ENCODE data around the gene KRTAP5-7.

DNA sequence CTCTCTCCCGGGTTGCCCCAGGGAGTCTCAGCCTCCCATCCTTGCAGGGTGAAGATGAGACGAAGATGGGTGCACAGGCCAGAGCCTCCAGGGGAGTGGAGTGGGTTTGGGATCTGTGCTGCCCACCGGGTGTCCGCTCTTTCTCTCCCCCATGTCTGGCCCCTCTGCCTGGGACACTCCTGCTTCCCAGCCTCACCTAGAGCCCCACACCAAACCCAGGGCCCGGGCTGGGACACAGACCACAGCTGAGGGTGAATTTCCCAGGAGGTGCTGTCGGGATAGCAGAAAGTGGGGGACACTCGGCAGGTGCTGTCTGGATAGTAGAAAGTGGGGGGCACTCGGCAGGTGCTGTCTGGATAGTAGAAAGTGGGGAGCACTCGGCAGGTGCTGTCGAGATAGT is 25.0 kb upstream of the KRTAP5-7 start:
- TF ChIP-seq, protein P1, sequence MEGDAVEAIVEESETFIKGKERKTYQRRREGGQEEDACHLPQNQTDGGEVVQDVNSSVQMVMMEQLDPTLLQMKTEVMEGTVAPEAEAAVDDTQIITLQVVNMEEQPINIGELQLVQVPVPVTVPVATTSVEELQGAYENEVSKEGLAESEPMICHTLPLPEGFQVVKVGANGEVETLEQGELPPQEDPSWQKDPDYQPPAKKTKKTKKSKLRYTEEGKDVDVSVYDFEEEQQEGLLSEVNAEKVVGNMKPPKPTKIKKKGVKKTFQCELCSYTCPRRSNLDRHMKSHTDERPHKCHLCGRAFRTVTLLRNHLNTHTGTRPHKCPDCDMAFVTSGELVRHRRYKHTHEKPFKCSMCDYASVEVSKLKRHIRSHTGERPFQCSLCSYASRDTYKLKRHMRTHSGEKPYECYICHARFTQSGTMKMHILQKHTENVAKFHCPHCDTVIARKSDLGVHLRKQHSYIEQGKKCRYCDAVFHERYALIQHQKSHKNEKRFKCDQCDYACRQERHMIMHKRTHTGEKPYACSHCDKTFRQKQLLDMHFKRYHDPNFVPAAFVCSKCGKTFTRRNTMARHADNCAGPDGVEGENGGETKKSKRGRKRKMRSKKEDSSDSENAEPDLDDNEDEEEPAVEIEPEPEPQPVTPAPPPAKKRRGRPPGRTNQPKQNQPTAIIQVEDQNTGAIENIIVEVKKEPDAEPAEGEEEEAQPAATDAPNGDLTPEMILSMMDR (IDR thresholded peaks at IDR 0.05; ENCODE audit: low read depth, low read length): no peak
- TF ChIP-seq EZH2phosphoT487 (IDR thresholded peaks at IDR 0.05; ENCODE audit: low read depth): no peak
